Fibroblast of skin of left biceps (primary cell): ENCODE results near the gene FCER1A.

ENCODE experiments used
- DNase-seq, 2 experiments: peaks; one replicate each; pipeline ENCODE4 v3.0.0-alpha.2; 2013; ENCODE audit warnings: low read depth in 2 of 2

Gene FCER1A

GRCh38 chr1:159352436-159352835 lies 50.3 kb downstream of the FCER1A start:
- DNase-seq: no peak
